HG03103 (cell line): ENCODE results near the gene GASK1A.

ENCODE experiments used
- ATAC-seq: cut with Tn5 transposase; IDR thresholded peaks from one replicate; pipeline ENCODE4 v1.9.1; 2021; ENCODE audit warnings: low read depth; ENCODE audit not compliant: unreplicated experiment

GASK1A gene

GRCh38 chr3:43080726-43081568, 101.8 kb downstream of the GASK1A start:
- no peak for ATAC-seq

DNA sequence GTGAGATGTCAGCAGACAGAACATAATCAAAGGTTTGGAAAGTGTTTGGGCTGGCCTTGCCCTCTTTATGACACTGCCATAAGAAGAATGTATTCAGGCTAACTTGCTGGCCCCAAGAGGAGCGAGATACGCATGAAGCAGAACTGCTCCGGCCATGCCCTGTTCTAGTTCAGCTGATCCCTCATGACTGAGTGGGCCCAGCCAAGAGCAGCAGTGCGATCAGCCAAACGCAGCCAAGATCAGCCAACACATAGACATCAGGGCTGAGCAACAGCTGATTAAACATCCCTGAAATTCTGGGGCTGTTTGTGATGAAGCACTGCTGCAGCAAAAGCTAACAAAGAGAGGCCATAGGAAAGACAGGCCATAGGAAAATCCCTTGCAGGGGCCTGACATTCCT, 102.7 kb downstream of the GASK1A start:
- ATAC-seq = no peak

DNA sequence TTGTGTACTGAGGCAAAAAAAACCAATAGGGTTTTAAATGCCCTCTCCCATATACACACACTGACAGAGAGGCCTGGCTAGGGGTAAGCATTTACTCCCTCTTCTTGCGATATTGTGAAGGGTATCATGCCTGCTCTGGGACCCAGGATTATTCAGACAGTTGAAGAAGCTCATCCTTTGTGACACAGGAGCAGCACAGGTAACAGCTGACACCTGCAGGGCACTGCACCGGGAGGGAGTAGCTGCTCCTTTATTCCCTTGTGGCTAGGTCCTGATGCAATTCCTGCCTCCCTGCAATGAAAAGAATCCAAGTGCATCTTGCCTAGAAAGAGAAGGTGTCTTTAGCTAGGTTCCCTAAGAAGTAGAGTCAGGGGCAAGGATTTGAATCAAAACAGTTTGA, 103.3 kb downstream of the GASK1A start:
- ATAC-seq = no peak

GRCh38 chr3:43086460-43087165, 107.5 kb downstream of the GASK1A start:
- ATAC-seq = no peak

DNA sequence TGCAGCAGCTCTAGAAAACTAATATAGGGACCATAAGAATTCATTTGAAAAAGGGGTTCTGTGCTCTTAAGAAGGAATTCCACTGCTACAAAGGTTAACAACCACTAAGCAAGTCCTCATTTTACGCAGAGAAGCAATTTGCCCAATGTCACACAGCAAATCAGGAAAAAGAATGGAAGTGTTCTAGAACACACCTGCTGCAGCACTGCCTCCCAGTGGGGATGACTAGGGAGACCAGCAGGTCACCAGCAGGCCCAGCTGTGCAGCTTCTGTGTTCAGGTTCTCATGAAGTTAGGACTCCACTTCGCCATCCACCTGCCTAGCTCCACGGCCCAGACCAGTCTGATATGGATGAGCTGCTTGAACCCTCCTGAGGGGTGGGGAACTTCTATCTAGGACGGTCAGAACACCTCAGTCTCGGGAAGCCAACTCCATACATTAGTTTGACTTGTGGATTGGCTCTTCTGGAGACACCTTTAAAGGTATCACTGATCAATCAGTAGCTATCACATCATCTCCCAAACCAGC, 108.2 kb downstream of the GASK1A start:
- ATAC-seq = no peak

- ATAC-seq = no peak
Measured at GRCh38 chr3:43089081-43089480, 110.0 kb downstream of the GASK1A start.

GRCh38 chr3:43090238-43090637, 111.1 kb downstream of the GASK1A start:
- ATAC-seq = no peak

DNA sequence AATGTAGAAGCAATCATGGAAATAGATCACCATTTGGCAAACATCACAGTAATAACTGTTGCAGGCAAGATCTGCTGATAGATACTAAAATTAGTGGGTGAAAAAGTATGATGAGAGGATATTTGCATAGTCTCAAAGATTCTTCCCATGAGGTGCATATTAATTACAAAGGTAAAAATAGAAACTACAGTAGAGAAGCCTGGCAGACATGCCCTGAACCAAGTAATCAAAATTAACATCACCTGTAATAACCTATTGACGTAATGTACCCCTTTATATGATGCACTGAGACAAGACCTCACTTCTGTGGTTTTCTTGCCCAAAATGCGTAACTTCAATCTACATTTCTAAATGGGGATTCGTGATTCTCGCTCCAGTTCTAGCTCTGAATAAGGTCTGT, 112.4 kb downstream of the GASK1A start:
- no peak for ATAC-seq

DNA sequence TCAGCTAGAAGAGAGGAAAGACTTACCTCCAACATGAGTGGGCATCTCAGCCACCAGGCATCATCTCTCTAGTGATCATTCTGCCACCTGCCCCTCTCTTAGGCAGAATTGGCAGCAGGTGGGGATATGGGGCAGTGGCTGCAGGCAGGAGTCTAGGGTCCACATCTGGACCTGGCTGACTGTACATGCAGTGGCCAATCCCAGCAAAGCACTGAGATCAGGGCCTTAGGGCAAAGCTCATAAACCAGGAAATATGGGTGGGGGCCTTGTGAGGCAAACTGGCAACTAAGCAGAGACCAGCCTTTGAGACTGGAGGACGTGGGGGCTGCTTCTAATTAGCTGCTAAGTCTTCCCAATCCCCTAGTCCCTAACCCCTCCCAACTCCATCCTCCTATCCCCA, 113.9 kb downstream of the GASK1A start:
- ATAC-seq = no peak

GRCh38 chr3:43093974-43094373, 114.9 kb downstream of the GASK1A start:
- ATAC-seq = no peak

- no peak for ATAC-seq
Measured at GRCh38 chr3:43094381-43094780, 115.3 kb downstream of the GASK1A start.

DNA sequence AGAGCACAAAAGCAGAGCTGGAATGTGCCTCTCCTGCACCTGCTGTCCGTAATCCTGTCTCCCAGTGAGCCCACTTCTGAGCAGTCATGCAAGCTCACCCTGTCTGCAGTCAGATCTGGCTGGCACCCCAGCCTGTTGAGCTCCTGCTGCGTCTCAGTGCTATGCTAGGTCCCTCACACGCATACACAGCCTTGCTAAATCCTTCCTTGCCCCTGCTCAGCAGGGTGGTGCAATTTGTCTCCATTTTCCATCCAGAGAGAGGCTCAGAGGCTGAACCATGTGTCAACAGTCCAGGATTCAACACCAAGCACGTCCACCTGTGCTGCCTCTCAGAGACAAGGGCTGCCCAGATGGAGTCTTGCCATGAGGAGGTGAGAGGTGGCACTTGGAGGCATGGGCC, 115.7 kb downstream of the GASK1A start:
- no peak for ATAC-seq

DNA sequence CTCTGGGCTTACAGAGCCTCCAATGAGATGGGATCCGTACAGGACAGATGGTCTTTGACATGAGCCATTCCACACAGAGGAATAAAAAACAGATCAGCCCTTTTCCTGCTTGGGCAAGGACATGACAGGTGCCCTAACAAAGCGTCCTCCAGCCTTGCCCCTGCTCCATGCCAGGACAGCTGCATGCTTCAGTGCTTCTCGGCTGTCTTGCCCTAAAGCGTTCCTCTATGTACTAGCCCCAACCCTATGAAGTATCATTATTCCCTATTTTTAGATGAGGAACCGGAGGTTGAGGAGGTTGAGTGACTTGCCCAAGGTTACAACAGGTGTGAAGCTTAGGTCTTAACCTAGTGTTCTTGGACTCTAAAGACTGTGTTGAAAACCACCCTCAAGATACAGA, 116.3 kb downstream of the GASK1A start:
- ATAC-seq = no peak

DNA sequence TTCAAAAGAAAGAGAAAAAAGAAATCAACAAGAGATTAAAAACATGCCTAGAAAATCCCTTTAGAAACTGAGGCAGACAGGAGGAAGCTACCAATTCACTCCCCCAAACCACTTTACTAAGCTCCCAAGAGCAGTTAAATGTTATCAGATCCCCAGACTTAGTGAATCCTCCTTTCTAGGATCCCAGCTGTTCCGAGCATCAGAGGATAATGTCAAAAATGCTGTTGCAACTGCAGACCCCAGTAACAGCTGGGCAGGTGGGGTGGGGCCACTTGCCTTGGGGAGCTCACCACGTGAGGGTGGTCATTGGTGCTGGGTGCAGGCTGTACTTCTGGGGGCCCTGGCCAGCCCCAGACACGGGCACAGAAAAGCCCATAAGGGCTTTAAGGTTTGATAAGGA, 117.7 kb downstream of the GASK1A start:
- ATAC-seq = no peak

DNA sequence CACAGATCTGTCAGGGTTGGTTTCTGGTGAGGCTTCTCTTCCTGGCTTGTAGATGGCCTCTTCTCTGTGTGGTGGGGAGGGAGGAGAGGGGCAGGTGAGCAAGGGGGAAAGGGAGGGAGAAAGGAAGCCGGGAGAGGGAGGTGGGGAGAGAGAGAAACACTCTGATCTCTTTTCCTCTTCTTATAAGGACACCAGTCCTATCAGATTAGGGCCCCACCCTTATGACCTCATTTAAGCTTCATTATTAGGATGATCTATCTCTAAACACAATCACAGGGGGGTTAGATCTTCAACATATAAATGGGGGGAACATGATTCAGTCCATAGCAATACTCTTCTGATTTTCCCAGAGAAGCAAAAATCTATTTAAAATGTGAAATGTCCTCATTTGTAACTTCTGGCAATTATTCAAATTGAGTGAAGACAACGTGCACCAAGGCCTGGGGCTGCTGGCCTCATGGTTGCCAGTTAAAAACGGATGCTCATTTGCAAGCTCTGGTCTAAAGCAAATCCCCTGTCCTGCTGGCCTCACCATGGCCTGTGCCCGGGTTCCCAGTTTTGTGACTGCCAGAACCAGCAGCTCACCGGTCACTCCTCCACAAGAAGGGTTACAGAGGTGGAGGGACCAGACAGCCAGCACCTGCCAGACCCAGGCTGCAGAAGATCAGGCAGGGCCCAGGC, 118.4 kb downstream of the GASK1A start:
- no peak for ATAC-seq

- no peak for ATAC-seq
Measured at GRCh38 chr3:43098761-43099160, 119.7 kb downstream of the GASK1A start.

- no peak for ATAC-seq
Measured at GRCh38 chr3:43102773-43103480, 123.8 kb downstream of the GASK1A start.

DNA sequence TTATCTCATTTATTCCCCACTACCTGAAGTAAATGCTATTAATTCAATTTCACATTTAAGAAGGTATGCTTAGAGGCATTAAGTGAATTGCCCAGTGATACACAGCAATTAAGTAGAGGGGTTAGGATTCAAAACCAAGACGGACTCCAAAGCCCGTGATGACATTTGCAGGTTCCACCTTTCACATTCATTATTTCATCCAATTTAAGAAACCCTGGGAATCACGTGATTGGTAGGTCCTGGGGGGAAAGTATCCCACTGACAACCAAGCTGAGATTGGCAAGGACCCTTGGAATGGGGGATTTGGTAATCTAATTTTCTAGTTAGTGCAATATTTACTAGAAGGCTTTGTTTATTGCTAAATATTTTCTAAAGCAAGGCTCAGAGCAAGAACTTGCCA, 124.9 kb downstream of the GASK1A start:
- ATAC-seq = no peak

- ATAC-seq = no peak
Measured at GRCh38 chr3:43104660-43105595, 125.8 kb downstream of the GASK1A start.
